Hippocampal formation (tissue), 2 donors: Measurements from ENCODE around the gene TAOK3.
"Not testable (repeated sequence)": the region's sequence is repeated elsewhere in the genome, so short reads cannot be mapped to it uniquely, and the experiment has no call there.

Source experiments
- DNase-seq, 2 donors: peaks; one replicate each; lab custom pipeline; 2025; lab: John Stamatoyannopoulos, UW

Gene TAOK3

DNA sequence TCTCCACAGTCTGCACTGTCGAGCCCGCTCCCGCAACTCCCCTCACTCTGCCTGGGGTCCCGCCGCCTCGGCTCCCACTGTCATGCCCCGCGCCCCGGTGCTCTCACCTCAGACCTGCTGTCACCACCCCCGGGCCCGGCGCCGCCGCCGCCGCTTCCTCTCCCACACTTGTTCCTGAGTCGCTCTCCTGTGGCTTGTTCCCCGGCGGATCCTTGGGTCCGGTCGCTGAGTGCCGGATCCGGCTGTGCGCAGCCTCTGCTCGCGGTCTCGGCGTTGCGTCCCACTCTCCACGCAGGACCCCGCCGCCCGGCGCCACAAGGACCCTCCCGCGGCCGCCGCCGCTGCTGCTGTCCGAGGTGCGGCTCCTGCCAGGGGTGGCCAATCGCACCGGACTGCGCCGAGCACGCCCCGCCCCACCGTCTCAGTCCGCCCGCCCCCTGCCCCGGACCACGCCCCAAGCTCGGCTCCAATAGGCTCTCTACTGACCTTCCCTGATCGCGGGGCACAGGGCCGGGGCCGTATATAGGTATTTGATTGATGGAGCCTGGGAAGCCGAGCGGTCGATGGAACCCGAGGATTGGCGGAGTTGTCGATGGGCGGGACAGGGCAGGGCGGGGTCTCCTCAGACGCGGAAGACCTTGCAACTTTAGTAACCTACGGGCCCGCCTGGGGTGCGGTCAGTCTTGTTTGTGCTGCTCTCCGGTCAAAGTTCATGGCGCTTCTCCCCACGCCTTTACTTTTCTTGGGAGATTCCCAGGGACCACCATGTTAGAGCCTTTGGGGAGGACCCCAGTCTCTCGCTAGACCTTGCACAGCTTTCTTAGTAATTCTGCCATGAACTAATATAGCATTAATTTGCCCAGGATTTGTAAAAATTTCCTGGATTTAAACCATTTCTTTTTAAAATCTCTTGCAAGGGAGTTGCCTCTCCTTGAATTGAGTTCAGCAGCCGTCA is at the start of gene TAOK3:
Gene TAOK3, minus strand, starts transcription at position 367 of the 955 bp plus-strand sequence. CDS start 117,340 bp downstream, outside the sequence.
- peak; percentile 99 to 100 for DNase-seq

DNA sequence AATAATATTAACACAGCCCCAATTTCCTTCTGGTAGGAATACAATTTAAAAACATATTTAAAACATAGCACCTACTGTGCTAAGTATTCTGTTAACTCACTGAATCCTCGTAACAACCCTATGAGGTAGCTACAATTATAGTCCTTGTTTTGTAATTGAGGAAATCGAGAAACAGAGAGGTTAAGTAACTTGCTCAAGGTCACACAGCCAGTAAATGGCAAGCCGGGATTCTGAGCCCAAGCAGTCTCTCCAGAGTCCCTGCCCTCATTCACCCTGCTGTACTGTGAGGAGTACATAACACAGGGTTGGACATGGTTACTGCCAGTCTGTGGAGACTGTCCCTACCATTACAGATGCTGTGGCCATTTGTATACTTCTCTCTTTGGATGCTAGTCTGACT is 48.0 kb upstream of the TAOK3 start:
- DNase-seq, result no peak

DNA sequence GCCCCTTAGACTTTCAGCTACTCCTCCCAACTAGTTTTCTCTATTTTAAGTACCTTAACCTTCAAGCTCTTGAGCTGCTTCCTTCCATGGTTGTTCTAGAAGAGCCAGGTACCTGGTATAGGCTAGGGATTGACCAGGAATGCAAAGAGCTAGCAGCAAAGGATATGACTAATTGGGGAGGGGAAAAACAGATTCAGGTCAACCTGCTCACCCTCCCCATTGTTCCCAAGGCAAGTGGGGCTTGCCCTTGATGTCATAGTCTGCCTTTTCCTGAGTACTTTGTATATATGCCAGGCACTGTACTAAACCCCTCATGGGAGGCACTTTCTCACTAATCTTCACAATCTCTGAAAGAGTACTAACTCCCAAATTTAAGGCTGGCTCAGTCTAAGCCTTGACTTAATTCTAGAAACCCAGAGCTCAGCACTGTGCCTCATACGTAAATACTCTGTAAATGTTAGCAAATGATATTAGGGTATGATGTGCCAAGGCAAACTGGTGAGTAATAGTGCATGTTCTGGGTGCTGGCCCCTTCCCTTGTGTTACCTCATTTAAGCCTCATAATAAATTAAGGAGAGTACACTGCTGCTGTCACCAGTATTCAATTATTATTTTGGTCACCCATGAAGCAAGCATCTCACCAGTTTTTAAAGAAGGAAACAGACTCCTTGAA is 45.8 kb upstream of the TAOK3 start:
- DNase-seq, result no peak

DNA sequence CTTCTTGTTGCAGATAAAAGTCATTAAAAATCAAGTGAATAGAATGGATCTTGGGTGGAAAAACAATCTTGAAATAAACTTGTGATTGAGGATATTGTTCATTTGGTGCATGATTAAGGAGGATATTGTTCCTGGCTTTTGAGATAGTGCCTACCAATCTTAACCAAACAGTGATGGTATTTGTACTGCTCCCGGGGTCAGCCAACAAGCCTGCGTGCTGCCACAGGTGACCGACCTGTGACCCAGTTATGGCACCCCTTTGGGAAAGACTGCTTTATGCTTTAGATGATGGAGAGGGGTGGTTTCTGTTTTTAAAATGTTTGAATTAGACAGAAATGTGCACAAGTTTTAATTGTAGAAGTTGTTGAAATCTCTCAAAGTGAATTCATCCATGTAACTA is 45.2 kb upstream of the TAOK3 start:
- DNase-seq, result no peak

DNA sequence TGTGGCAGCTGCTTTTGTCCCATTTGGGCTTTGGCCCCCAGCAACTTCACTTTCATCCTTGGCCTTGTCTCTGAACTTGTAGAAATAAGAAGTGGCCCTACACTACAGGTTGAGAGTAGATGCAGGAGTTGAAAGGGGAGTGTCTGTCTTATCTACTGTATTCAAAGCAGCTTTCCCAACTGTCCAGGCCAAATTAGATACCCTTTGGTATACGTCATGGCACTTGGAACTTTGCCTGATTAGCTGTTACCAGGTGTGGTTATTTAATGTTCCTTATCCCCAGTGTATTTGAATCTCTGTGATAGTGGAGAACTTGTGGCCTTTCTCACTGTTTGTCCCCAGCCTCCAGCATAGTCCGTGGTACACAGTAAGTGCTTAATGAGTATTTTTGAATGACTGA is 37.1 kb upstream of the TAOK3 start:
- DNase-seq, result no peak

DNA sequence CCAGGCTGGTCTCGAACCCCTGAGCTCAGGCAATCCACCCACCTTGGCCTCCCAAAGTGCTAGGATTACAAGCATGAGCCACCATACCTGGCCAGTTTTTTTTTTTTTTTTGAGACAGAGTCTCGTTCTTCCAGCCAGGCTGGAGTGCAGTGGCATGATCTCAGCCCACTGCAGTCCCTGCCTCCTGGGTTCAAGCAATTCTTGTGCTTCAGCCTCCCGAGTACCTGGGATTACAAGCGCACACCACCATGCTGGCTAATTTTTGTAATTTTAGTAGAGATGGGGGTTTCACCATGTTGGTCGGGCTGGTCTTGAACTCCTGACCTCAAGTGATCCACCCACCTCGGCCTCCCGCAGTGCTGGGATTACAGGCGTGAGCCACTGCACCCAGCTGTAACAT is 35.5 kb upstream of the TAOK3 start:
- not testable (repeated sequence) for DNase-seq

DNA sequence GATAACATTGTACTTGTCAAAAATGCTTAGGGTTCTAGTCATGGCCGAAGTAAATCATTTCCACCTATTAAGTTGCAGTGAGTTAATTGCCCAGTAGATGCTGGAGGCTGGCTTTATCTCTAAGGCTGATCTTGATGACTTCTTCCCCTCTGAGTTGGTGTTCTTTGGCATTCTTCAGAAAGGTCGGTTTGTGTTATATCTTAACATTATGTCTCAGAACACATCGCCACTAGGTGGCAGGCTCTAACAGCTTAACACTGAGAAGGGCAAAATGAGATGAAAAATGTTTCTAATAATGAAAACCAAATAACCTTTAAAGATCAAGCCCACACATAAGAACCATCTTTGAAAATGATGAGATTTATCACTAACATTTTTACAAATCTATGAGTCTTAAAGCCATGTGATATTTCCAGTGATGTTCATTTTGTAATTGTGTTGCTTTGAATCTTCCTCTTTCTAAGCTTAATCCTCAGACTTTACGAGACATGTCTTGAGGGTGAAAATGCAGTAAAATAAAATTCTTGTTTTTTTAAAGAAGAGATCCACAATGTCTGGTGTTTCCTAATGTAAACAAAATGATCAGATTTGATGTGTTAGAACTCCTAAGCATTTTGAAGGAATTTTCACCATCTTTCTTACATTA is 32.3 kb upstream of the TAOK3 start:
- peak; percentile 29 to 65 for DNase-seq

DNA sequence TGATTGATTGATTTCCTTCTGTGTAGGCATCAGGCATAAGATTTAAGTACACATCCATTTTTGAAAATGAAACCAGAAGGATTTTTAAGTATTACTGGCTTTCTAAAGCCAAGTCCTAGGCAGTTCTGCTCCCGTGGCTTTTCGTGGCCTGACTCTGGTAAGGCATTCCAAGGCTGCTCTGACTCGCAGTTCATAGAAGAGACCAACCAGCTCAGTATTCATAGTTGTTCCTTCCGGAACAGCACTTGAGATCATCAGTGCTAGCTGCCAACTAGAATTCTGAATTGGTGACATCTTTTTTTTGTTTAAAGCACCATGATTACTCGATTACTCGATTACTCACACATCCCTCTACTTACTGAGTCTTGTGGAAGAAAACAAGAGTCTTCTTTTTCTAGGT is 29.5 kb upstream of the TAOK3 start:
- no peak for DNase-seq

DNA sequence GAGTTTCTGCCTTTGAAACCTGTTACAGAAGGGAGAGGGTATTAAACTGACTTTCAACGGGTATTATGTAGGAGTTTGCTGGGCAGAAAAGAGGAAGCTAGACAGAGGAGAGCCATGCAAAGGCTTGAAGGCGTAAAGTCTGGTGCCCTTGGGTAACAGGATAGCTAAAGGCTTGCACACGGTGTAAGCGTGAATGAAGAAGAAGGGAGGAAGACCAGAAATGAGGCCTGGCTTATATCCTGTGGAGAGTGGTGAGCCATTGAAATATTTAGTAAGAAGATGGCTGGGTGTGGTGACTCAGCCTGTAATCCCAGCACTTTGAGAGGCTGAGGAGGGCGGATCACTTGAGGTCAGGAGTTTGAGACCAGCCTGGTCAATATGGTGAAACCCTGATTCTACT is 26.2 kb upstream of the TAOK3 start:
- DNase-seq, result no peak

DNA sequence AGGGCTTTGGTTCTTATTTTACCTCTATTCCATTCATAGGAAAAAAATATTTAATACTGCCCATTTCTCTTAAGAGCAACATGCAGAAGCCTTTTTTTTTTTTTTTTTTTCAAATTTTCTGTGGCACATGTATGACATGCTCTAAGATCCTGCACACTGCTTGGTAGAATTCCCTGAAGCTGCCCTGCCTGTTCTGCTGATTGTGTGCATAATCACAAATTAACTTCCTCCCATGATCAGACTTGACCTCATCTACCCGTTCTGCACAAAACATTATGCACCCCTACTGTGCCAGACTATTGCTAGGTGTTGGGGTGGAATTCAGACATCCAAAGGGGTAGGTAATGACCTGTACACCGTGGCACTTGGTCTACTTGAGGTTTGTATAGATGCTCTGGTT is 25.8 kb upstream of the TAOK3 start:
- DNase-seq, result no peak

DNA sequence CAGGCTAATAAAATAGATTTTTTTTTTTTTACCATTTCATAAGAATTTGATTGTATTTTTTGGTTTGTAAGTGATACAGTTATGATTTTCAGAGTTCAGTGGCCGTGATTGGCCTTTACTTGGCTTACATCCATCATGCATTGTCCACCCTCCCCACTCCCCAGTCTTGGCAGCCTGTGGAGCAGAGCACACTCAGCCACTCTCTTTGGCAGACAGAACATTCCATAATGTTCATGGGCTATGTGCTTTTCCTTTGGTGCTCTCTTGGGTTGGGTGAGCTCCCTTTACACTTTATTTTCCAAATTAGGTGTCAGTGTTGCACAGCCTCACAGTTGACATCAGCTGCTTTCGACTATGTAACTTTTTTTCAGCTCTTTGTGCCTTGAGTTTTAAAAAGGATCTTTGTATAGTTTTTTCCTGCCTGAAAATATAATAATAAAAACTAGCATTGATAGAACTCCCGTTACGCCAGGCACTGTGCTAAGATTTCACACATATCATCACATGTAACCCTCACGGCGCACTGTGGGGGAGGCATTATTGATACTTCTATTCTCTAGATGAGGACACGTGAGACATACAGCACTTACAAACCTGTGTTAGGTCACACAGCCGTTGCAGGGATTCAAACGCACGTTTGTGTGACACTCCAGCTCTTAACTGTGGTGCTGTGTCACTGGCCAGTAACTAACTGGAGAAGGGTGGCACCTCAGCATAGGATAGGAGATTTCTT is 25.2 kb upstream of the TAOK3 start:
- DNase-seq, result no peak

DNA sequence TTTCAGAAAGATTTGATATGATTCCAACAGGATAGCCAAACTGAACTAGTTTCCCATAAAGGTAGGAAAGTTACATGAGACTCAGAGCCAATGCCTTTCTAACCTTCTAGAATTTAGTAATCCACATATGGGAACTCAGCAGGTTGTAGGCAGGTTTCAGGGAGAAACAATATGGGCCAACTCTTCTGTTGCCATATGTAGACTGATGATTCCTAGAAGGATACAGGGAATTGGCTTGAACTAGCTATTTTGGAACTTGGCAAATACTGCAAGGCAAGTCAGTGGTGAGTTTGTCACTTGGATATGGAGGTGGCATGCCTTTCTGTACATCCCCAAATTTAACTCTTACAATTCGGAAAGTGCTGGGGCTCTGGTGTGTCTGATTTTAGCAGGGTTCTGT is 19.1 kb upstream of the TAOK3 start:
- no peak for DNase-seq

DNA sequence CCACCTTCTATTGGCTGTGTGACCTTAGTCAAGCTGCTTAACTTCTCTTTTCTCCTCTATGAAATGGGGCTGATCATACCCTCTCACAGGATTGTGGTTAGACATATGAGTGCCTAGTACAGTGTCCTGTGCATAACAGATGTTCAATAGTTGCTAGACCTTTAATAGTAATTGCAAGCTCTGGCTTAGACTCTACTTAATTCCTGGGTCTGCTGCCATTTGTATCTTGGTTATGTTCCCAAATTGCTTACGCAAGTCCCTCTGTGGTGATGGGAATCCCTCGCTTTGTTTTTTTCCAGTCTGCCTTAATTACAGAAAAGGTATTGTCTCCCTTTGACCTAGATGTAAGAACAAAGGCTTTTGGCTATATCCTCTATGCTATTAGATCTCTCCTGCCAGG is 18.7 kb upstream of the TAOK3 start:
- DNase-seq, result peak in 1 of 2 donors; percentile 42

DNA sequence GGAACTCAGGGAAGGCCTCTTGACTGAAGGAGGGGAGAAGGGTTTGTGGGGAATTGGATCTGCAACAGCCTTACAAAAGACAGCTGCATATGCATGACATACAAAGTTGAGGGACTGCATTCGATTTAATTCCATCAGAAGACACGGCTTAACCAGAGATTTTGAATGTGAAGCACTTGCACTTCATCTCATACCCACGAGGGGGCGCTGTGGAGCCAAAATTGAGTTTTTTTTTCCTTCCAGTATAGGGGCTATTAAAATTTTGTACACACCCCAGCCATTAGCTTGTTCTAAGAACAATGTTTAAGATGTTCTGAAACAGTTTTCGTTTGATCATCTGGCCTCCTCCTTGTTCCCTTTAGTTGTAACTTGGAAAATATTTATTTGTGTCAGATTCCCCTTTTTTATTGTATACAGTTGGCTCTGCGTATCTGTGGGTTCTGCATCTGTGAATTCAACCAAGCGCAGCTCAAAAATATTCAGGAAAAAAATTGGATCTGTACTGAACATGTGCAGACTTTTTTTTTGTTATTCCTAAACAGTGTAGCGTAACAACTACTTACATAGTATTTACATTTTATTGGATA is 5.3 kb upstream of the TAOK3 start:
- DNase-seq, result peak in 1 of 2 donors; percentile 44

DNA sequence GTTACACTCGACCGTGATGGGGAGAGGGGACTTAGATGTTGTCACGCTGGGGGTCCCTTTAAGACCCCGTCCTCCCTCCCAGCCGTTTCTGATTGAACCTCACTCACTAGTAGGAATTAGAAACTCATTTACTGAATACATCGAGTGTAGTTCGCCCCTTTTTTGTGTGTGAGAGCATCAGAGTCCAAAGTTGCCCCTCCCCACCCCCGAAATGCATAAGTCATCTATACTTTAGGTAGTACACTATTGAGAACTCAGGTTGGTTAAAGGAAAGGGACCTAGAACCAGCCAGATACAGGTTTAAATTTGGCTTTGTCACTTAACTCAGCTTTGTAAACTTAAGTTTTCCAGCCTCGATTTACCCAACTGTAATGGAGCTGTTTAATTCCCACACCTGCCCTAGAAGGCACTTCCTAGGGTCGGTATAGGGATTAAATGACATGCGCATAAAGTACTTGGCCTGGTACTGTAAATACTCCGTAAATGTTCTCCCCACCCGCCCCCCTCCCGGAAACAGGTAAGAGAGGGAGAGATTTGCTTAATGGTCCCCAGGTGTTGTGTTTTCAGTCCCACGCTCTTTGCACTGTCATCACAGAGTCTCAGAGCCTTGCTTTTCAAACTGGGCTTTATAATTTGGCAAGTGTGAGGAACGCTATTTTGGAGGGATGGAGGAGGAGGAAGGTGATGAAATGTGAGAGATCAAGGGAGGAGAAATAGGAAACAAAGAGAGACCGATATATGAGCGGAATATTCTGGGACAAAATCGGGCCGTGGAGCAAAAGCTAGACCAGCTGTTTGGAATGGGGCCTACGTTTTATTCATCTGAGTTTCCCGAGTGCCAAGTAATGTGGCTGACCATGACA is 4.5 kb upstream of the TAOK3 start:
- no peak for DNase-seq

DNA sequence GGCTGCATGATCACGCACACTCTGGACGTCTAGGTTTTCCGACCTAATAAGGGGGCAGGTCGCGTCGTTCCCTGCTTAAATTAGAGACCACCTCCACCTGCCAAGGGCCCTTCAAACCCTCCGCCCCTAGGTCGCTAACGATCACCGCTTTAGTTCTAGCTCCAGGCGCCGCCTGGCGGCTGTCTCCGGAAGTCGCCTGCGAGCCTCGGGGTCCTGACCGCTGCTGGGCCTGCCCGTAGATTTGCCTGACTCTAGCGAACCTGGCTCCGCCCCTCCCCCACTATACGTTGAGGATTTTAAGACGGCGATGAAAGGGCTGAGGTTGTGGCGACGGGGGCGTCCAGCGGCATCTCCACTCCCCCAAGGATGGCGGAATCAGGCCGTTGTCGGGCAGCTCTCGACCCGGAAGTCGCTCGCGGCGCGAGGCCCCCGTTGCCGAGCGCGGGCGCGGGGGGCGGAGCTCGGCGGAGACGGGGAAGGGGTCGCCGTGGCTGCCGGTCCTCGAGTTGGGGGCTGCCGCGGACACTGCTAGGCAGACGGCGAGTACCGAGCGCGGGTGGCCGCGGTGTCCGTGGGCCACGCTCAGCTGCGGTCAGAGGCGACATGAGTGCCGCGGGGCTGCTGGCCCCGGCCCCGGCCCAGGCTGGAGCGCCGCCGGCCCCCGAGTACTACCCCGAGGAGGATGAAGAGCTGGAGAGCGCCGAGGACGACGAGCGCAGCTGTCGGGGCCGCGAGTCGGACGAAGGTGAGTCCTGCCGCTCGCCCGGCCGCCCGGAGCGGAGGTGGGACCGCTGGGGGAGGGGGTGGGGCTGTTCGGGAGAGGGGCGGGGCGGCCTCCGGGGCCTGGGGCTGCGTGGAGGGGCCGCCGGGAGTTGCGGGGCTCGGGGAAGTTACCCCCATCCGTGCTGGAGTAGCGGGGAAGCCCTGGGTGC is 3.6 kb upstream of the TAOK3 start, which contains the start of gene SUDS3:
Gene SUDS3, plus strand, starts transcription at position 467 of the 932 bp plus-strand sequence. Its CDS starts 137 bp downstream, at position 604.
- peak; percentile 88 to 89 for DNase-seq

DNA sequence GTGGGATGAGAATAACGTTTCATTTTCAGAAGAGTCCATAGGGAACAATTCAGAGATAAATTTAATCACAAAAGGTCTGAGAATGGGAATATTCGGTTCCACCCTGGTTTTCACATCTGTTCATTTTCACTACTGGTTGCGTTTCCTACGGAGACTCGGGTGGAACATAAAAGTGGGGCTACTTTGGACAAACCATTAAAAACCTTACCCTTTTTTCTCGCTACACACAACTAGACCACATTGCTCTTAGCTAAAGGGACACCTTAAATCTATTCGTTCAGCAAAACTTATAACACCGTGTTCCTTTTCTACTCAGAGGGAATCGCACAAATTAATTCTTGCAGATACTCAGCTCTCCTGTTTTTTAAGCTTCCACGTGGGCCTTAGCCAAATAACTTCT is 2.6 kb upstream of the TAOK3 start:
- DNase-seq, result no peak

DNA sequence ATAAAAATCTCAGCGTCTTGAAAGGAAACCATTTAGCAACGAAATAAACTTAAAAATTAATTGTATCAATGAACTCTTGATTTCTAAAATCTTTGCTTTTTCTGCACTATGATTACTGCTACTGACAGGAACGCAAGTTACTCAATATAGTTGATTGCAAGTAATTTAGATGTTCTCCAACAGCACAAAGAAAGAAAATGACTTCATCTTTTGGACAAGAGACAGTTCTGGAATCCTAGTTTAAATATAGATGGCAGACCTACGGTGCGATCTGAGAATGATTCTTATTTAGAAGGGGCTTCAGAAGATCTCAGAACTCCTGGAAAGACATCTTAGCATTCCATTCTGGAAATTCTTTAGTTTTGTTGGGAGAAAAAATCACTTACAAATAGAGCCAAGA is 2.2 kb upstream of the TAOK3 start:
- DNase-seq, result no peak

DNA sequence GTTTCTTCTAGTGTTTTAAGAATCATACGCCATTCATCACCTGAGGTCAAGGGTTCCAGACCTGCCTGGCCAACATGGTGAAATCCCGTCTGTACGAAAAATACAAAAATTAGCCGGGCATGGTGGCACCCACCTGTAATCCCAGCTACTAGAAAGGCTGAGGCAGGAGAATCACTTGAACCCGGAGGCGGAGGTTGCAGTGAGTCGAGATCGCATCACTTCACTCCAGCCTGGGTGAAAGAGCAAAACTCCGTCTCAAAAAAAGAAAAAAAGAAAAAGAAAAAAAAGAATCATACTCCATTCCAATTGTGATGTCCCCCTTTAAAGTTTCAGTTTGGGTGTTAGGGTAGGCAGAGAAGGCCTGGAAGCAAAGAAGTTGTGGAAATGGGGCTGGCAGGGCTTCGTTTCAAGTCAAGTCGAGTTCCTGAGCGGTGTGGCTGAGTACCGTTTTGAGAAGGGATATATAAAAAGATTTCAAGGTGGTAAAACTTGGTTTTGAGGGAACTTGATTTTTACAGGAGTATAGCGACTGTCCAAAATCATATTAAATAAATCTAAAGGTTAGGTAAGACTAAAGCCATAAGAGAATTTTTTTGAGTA is 1.5 kb upstream of the TAOK3 start:
- no peak for DNase-seq
